ENCODE data around the gene EZH2.

DNA sequence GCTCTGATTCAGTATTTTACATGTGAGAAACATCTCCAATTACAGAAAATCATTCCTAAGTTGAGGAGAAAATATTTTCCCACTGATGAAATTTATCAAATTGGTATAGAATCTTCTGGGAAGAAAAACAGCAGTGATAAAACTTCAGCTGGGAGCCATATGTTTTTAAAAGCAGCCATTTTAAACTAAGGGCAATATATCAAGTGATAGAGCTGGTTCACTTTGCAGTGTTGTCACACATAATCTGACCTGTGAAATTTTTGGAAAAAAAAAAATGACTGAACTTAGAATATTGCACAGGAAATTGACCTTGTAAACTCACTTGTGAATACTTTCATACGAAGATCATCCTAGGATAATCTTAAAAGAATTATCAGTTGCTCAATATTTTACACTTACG is 10.5 kb upstream of the EZH2 start:
- no peak for TF ChIP-seq POLR2AphosphoS5 (IDR thresholded peaks at IDR 0.05)
- TF ChIP-seq, protein P1, sequence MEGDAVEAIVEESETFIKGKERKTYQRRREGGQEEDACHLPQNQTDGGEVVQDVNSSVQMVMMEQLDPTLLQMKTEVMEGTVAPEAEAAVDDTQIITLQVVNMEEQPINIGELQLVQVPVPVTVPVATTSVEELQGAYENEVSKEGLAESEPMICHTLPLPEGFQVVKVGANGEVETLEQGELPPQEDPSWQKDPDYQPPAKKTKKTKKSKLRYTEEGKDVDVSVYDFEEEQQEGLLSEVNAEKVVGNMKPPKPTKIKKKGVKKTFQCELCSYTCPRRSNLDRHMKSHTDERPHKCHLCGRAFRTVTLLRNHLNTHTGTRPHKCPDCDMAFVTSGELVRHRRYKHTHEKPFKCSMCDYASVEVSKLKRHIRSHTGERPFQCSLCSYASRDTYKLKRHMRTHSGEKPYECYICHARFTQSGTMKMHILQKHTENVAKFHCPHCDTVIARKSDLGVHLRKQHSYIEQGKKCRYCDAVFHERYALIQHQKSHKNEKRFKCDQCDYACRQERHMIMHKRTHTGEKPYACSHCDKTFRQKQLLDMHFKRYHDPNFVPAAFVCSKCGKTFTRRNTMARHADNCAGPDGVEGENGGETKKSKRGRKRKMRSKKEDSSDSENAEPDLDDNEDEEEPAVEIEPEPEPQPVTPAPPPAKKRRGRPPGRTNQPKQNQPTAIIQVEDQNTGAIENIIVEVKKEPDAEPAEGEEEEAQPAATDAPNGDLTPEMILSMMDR (IDR thresholded peaks at IDR 0.05), result no peak
- no peak for TF ChIP-seq EP300 (IDR thresholded peaks at IDR 0.05)

Data from sigmoid colon (tissue), 4 donors.